HG02970 (cell line): ENCODE measurements around the gene PRTFDC1.

Experiments used
- ATAC-seq: cut with Tn5 transposase; IDR thresholded peaks from one replicate; pipeline ENCODE4 v1.9.1; 2021; ENCODE audit warnings: mild to moderate bottlenecking, moderate library complexity, moderate number of reproducible peaks; ENCODE audit not compliant: unreplicated experiment, low FRiP score

The PRTFDC1 gene

DNA sequence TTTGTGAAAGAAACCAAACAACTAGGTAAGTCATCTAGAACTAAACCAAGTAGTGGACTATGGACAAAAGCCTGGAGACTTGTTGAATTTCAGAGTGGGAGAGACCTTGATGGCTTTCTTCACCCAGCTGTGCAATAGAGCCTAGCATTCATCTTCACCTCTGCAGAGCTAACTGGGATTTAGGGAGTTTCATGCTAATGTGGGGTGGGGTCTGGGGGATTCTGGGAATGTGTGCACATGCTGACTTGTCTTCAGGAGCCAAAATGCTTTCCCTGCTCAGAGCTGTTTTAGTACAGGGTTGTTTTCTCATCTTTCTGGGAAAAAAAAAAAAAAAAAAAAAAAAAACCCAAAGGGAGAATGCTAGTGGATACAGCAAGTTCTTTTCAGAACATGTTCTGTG, 147.4 kb downstream of the PRTFDC1 start:
- no peak for ATAC-seq

DNA sequence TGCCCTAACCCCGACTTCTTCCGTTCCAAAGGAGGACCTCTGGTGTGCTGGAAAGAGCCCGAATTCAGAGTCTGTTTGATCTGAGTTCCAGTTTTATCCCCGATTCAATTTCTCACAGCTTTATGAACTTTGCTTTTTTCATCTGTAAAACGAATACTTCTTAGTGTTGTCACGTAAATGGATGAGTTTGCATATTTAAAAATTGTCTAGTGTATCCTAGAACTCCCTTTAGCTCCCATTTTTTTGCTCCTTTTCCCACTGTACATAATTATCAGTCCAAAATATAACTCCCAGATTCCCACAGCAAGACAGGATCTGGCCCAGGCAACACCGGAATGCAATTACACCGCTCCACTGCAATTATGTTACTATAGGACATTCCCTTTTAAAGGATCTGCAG, 148.0 kb downstream of the PRTFDC1 start:
- no peak for ATAC-seq

DNA sequence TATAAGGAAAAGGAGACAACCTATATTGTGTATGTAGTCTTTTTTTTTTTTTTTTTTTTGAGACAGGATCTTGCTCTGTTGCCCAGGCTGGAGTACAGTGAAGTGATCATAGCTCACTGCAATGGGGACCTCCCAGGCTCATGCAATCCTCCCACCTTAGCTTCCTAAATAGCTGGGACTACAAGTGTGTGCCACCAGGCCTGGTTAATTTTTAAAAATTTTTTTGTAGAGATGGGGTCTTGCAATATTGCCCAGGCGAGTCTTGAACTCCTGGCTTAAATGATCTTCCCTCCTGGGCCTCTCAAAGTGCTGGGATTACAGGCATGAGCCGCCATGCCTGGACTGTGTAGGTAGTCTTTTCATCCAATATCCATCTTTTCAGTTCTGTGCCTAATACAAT, 150.0 kb downstream of the PRTFDC1 start:
- no peak for ATAC-seq

DNA sequence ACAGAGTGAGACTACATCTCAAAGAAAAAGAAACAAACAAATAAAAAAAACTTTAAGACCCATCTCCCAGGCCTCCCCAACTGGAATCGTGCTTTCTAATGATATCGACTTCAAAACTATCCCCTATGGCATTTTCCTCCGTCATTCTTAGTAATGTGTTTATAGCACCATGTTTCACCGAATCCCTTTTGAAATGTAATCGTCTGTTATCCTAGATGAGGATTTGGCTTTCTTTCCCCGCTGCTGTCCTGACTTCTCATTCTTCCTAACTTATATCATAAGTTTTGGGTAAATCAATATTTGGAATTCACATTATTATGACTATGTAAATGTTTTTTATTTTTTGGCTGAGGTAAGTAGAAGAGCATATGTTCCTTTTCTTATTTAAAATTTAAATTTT, 151.5 kb downstream of the PRTFDC1 start:
- ATAC-seq, result no peak
